GM12864 (cell line): ENCODE measurements around the gene SMOC2.

Experiments used
- DNase-seq: peaks from one replicate; pipeline ENCODE4 v3.0.0-alpha.2; 2011; ENCODE audit warnings: low read depth
- H3K4me3 ChIP-seq: 2 replicates; pipeline ENCODE4 v1.5.1; 2011; ENCODE audit warnings: mild to moderate bottlenecking, low read depth, low read length, control low read depth
- CTCF ChIP-seq: IDR thresholded peaks from 2 replicates; pipeline ENCODE4 v1.5.1; 2011; ENCODE audit warnings: low read depth, mild to moderate bottlenecking, moderate library complexity, low read length, control low read depth, inconsistent platforms; ENCODE audit errors: missing control alignments

SMOC2 gene

GRCh38 chr6:168529214-168529613 lies 88.2 kb downstream of the SMOC2 start:
- H3K4me3 ChIP-seq, result no peak overlapping the region
- no peak for DNase-seq
- TF ChIP-seq CTCF, result no peak

- DNase-seq, result no peak
- no peak for TF ChIP-seq CTCF
- no peak overlapping the region for H3K4me3 ChIP-seq
These were observed 89.7 kb downstream of the SMOC2 start for GRCh38 chr6:168530653-168531071.

GRCh38 chr6:168532070-168532469 lies 91.1 kb downstream of the SMOC2 start:
- H3K4me3 ChIP-seq, result no peak overlapping the region
- no peak for TF ChIP-seq CTCF
- DNase-seq, result no peak

GRCh38 chr6:168533414-168533813 lies 92.4 kb downstream of the SMOC2 start:
- DNase-seq, result no peak
- TF ChIP-seq CTCF, result no peak
- no peak overlapping the region for H3K4me3 ChIP-seq

GRCh38 chr6:168534265-168534664 lies 93.3 kb downstream of the SMOC2 start:
- no peak for DNase-seq
- no peak for TF ChIP-seq CTCF
- no peak overlapping the region for H3K4me3 ChIP-seq

GRCh38 chr6:168535711-168536110 lies 94.7 kb downstream of the SMOC2 start:
- TF ChIP-seq CTCF, result no peak
- no peak overlapping the region for H3K4me3 ChIP-seq
- DNase-seq, result no peak

GRCh38 chr6:168536196-168536595 lies 95.2 kb downstream of the SMOC2 start:
- no peak for TF ChIP-seq CTCF
- no peak for DNase-seq
- H3K4me3 ChIP-seq, result no peak overlapping the region
